Stimulated activated naive CD8-positive, alpha-beta T cell treated with anti-CD3 and anti-CD28 coated beads, Interleukin-15, Interleukin-2, amounts not matched to agents 100 ng/mL and 50 ng/mL, for 24 hours (primary cell): ENCODE results near the gene FGD3.
"Not testable (repeated sequence)": the region's sequence is repeated elsewhere in the genome, so short reads cannot be mapped to it uniquely, and the experiment has no call there.

Source experiments
- H3K27ac Mint-ChIP-seq: one replicate; pipeline ENCODE4 v1.8.0; 2021; ENCODE audit warnings: mild to moderate bottlenecking, mixed read lengths
- H3K27me3 Mint-ChIP-seq: one replicate; pipeline ENCODE4 v1.8.0; 2021; ENCODE audit warnings: mixed read lengths
- H3K36me3 Mint-ChIP-seq: one replicate; pipeline ENCODE4 v1.8.0; 2021; ENCODE audit warnings: low read depth, mixed read lengths
- H3K4me1 Mint-ChIP-seq: one replicate; pipeline ENCODE4 v1.8.0; 2021; ENCODE audit warnings: low read depth, mixed read lengths
- H3K4me3 Mint-ChIP-seq: one replicate; pipeline ENCODE4 v1.8.0; 2021; ENCODE audit warnings: mild to moderate bottlenecking, mixed read lengths
- H3K9me3 Mint-ChIP-seq: one replicate; pipeline ENCODE4 v1.8.0; 2021; ENCODE audit warnings: mixed read lengths

Gene FGD3

DNA sequence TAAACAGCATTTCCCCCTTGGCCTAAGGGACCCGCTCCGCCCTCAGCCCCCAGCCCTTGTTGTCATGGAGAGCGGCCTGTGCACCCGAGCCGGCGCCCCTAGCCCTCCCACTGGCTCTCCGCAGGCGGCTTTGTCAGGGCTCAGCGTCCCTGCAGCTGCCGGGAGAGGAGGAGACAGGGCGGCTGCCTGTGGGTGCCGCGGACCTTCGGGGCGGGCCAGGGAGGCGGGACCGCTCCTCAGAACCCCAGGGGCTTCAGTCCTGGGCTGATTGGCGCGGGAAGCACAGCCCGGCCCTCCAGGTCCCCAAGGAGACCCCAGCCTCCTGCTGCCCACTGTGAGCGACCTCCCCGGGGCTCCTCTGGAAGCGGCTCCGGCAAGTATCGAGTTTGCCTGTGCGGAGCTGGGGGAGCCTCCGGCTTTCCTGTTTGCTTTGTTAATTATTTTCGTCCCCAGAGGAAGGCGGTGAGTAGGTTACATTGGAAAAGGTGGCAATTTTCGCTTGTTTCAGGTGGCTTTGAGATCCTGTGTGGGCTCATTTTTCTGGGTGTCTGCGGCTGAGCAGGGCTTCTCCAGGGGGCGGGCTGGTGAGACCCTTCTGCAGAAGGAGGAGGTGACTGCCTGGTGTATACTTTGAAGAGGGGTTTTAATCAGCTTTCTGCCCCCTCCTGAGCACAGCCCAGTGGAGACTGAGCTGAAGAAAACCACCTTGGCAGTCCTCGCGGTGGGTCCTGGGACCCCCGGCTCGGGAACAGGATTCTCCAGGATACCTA, at the start of gene FGD3:
TSS of gene FGD3 (plus strand) at position 256 of the 770 bp plus-strand sequence. CDS start 28,734 bp downstream, outside the sequence.
- Mint-ChIP-seq H3K36me3 (no peaks in the 10 kb centered on the region), H3K9me3 (no peaks in the 10 kb centered on the region), H3K4me3 (peak within 1 kb of the TSS; percentile 82), H3K27ac (peak within 1 kb of the TSS; percentile 83), H3K4me1 (peaks cover 34% of the 10 kb centered on the region), H3K27me3 (peaks cover 8% of the 10 kb centered on the region)

- H3K36me3 Mint-ChIP-seq, H3K27ac Mint-ChIP-seq: not testable (repeated sequence)
These were observed 42.2 kb upstream of the FGD3 start for GRCh38 chr9:92905137-92905536.

DNA sequence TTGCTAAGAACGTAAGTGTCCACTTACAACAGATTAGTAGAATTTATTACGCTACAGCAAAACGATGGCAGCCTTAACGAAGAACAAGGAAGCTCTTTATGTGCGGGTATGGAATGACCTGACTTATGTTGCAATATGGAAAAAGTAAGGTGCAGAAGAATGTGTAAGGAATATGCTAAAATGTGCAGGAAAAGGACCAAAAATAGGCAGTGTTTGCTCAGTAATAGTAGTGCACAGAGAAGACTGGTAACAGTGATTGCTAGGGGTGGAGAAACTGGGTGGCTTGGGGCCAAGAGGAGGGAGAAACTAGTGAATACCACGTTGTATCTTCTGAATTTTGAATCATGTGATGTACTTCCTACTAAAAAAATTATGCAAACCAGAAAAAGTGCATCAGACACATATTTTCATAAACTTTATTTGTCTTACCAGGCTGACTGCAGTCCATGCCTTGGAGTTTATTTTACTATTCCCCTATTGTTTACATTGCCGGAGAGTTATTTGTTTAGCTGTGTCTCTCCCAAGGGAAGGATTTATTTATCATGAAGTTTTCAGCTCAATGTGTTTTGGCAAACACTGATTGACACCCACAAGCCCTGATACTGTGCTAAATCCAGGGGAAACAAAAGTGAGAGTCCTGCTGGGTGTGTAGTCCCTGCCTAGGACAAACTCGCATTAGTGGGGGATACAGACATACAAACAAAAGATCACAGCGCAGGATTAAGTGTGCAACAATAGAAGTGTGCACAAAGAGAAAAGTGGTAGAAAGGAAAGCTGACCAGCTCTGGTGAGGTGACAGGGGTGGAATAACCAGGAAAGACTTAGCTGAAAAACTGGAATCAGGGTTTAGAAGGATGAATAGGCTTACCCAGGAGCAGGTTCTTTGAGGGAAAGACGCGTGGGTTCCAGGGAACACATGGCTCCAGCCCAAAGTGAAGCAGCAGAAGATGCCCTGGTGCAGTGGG, 35.5 kb upstream of the FGD3 start:
- Mint-ChIP-seq H3K27me3 (peaks cover 4% of the 10 kb centered on the region), H3K27ac (no peak overlapping the region), H3K4me1 (no peaks in the 10 kb centered on the region), H3K9me3 (no peaks in the 10 kb centered on the region), H3K36me3 (no peaks in the 10 kb centered on the region), H3K4me3 (no peak overlapping the region)

More at GRCh38 chr9:92905137-92905536, 42.2 kb upstream of the FGD3 start:
- H3K27me3 Mint-ChIP-seq, H3K4me1 Mint-ChIP-seq, H3K9me3 Mint-ChIP-seq, H3K4me3 Mint-ChIP-seq: not testable (repeated sequence)

DNA sequence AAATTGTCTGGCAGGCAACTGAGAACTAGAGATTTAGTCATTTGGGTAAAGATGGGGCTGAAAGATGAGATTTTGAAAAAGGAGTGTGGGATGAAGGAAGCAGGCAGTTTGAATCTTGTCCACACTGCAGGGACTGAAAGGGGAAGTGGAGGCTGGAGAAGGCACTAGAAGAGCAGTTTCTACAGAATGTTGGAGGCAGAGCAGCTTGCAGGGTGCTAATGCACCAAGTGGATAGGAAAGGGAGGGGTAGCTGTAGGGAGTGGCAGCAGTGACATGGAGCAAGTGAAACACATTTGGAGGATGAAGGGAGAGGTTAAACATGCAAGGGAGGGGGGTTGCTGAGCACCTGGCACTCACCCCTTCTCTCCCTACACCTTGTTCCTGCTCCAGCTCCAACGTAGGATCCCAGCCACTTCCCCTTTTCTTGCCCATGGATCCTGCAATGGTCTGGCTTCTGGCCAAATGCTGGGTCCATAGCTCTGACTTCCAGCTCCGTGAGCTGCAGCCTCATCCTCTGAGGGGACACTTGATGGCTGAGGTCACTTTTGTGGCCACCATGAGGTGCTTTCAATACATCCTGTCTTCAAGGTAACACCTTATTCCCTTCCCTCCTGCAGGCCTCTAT, 30.0 kb upstream of the FGD3 start:
- Mint-ChIP-seq H3K27ac (no peak overlapping the region), H3K4me3 (no peak overlapping the region), H3K27me3 (no peaks in the 10 kb centered on the region), H3K9me3 (no peaks in the 10 kb centered on the region), H3K36me3 (no peaks in the 10 kb centered on the region), H3K4me1 (no peaks in the 10 kb centered on the region)

- Mint-ChIP-seq H3K36me3 (no peaks in the 10 kb centered on the region), H3K27ac (no peak overlapping the region), H3K4me1 (no peaks in the 10 kb centered on the region), H3K27me3 (no peaks in the 10 kb centered on the region), H3K4me3 (no peak overlapping the region), H3K9me3 (no peaks in the 10 kb centered on the region)
These were observed 26.9 kb upstream of the FGD3 start for GRCh38 chr9:92920437-92920836.

DNA sequence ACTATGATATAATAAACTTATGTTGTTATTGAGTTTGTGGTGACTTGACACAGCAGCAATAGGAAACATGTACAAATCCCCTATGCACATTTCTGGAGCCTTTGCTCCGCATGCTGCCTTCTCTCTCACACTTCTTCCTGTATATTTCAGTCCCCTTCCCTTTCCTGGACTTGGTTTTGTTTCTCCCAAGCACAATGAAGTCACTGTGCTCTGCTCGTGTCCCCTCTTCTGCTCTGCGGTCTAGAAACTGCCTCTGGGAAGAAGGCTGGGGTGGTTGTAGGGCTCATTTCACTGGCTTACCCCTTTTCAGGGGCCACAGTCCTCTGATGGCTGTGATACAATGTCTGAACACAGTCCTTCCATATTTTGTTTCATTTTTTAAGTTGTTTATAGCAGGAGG, 15.7 kb upstream of the FGD3 start:
- Mint-ChIP-seq H3K27me3 (no peaks in the 10 kb centered on the region), H3K27ac (no peak overlapping the region), H3K4me1 (no peaks in the 10 kb centered on the region), H3K36me3 (no peaks in the 10 kb centered on the region), H3K4me3 (no peak overlapping the region), H3K9me3 (no peaks in the 10 kb centered on the region)

DNA sequence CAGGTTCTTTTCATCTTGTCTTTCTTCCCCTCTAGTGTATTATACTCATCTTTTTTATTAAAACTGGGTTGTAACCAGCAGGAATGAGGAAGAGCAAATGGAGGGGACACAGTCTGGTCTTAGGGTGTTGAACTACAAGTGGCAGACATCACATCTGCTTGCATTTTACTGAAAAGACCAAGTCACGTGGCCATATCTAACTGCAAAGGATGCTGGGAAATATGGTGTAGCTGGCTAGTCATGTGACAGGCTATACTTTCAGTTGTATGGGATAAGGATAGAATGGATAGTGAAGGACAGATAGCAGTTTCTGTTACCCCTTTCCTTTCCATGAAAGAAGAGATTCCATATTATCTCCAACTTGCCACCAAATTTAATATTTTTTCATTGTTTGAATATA, 13.0 kb upstream of the FGD3 start:
- H3K4me1 Mint-ChIP-seq = no peaks in the 10 kb centered on the region
- no peak overlapping the region for H3K4me3 Mint-ChIP-seq
- H3K9me3 Mint-ChIP-seq = no peaks in the 10 kb centered on the region
- H3K27me3 Mint-ChIP-seq = no peaks in the 10 kb centered on the region
- H3K36me3 Mint-ChIP-seq = no peaks in the 10 kb centered on the region
- no peak overlapping the region for H3K27ac Mint-ChIP-seq

DNA sequence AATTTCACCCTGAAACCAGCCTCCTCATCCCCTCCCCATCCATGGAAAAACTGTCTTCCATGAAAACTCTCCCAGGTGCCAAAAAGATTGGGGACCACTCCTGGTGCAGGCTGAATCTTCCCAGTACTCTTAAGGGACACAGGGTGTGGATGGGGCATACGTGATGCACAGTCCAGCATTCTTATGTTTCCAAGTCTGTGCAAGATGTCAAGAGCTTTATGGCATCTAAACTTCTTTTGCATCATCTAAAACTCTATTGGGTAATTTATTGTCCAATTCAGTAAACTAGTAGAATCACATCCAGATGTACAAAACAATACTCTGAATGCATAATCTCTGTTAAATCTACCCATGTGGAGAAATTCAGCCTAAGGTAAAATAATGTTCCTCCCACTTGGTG, 9.3 kb upstream of the FGD3 start:
- no peaks in the 10 kb centered on the region for H3K9me3 Mint-ChIP-seq
- no peak overlapping the region for H3K27ac Mint-ChIP-seq
- H3K4me1 Mint-ChIP-seq = no peaks in the 10 kb centered on the region
- H3K4me3 Mint-ChIP-seq = no peak overlapping the region
- no peaks in the 10 kb centered on the region for H3K27me3 Mint-ChIP-seq
- no peaks in the 10 kb centered on the region for H3K36me3 Mint-ChIP-seq

GRCh38 chr9:92941861-92942260, 5.5 kb upstream of the FGD3 start:
- Mint-ChIP-seq H3K27ac (no peak overlapping the region), H3K4me3 (no peak overlapping the region), H3K36me3 (no peaks in the 10 kb centered on the region), H3K4me1 (peaks cover 4% of the 10 kb centered on the region), H3K27me3 (no peaks in the 10 kb centered on the region), H3K9me3 (no peaks in the 10 kb centered on the region)

DNA sequence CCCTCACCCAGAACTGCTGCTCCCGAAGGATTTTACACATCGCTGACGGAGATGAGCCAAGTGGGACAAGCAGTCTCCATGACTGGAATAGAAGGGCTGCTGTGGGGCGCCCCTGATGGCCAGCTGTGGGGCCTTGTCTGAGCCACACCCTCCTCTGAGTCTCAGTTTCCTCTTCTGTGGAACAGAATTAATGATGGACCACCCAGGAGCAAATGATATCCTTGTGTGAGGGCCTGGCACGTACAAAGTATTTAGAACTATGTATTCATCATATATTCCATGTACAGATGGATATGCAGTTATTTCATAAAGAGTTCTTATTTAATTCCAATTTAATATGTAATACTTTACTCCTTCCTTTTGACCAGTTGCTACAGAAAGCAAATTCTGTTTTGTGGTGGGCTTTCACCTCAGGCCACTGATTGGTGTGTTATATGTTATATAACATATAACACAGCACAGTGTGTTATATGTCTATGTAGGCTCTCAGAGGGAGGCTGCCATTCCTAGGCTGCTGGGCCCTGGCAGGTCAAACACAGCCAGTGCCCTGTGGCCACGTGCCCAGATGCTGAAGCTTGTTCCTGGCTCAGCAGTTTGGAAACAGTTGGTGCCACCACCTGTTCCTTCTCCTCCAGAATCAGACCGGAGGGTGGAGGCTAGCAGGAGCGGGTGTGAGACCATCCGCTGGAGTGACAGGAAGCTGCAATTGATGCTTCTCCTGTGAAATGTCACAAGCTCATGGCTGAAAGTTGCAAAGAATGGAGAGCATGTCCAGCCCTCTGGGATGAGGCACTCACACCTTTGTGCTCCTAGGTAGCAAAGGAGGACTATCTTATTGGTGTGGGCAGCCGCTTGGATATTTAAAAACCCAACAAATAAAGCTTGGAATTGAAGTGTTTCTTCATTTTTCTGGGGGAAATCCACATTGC, 4.4 kb upstream of the FGD3 start:
- Mint-ChIP-seq H3K27ac (no peak overlapping the region), H3K4me3 (no peak overlapping the region), H3K9me3 (no peaks in the 10 kb centered on the region)

DNA sequence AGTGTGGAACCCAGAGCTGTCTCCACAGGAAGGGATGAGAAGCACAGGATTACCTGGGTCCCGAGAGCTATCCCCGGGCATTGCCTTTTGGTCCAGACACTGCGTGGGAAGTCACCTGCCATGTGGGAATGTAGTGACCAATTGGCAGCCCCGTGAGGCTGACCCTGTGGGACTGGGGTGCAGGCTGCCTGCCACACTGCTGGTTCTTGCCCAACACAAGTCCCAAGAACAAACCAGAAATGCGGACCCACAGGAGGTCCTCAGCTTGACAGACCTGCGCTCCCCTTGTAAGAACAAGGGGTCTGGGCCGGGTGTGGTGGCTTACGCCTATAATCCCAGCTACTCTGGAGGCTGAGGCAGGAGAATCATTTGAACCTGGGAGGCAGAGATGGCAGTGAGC, 2.4 kb upstream of the FGD3 start:
- Mint-ChIP-seq H3K9me3 (no peaks in the 10 kb centered on the region), H3K27me3 (peaks cover 8% of the 10 kb centered on the region), H3K27ac (no peak overlapping the region), H3K4me3 (no peak overlapping the region), H3K4me1 (peaks cover 28% of the 10 kb centered on the region), H3K36me3 (no peaks in the 10 kb centered on the region)

More for the DNA sequence above, 4.4 kb upstream of the FGD3 start:
- Mint-ChIP-seq H3K27me3 (peaks cover 2% of the 10 kb centered on the region), H3K36me3 (no peaks in the 10 kb centered on the region), H3K4me1 (peaks cover 11% of the 10 kb centered on the region)

DNA sequence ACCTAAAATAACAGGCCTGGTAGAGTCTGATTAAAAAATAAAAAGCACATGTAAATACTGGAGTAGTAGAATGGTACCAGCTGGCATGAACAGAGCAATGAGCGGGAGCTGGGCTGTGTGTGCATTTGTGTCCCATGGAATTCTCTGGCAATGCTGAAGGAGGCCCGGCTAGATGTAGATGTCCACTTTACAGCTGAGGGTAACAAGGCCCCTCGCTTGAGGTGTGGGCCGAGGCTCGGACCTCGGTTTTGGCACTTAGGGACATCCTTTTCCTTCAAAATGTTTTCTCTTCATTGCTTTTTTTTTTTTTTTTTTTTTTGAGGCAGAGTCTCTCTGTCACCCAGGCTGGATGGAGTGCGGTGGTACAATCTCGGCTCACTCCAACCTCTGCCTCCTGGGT, 1.5 kb upstream of the FGD3 start:
- H3K9me3 Mint-ChIP-seq = no peaks in the 10 kb centered on the region
- H3K27ac Mint-ChIP-seq = no peak overlapping the region
- H3K27me3 Mint-ChIP-seq = peaks cover 8% of the 10 kb centered on the region
- no peak overlapping the region for H3K4me3 Mint-ChIP-seq
- no peaks in the 10 kb centered on the region for H3K36me3 Mint-ChIP-seq
- H3K4me1 Mint-ChIP-seq = peaks cover 29% of the 10 kb centered on the region

DNA sequence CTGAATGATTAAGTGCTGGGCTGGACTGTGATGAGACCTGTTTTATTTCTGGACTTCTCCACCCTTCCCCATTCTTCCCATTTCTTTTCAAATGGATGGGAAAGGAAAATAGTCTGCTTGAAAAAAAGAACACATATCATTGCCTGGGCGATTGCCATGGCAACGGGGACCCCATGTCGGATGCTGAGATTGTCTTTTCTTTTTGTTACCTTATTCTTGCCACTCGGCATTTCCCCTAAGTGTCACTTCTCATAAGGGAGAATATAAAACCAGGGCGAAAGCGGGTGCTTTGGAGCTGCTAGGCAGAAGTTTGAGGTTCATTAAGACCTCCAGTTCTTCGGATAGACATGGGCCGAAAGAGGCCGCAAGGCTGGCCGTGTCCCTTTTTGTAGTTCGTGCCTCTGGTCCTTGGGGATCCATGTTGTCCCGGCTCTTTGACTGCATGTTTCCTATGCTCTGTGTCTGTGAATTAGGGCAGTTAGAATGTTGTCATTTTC, 763 bp downstream of the FGD3 start:
- H3K27me3 Mint-ChIP-seq = peaks cover 8% of the 10 kb centered on the region
- peaks cover 40% of the 10 kb centered on the region for H3K4me1 Mint-ChIP-seq
- H3K36me3 Mint-ChIP-seq = no peaks in the 10 kb centered on the region
- H3K9me3 Mint-ChIP-seq = no peaks in the 10 kb centered on the region
- H3K27ac Mint-ChIP-seq = no peak overlapping the region
- H3K4me3 Mint-ChIP-seq = peak overlapping the region; percentile 82

- Mint-ChIP-seq H3K9me3 (no peaks in the 10 kb centered on the region), H3K27ac (no peak overlapping the region), H3K4me1 (peaks cover 45% of the 10 kb centered on the region), H3K36me3 (no peaks in the 10 kb centered on the region), H3K27me3 (peaks cover 8% of the 10 kb centered on the region), H3K4me3 (peak overlapping the region; percentile 82)
These were observed 1.3 kb downstream of the FGD3 start for GRCh38 chr9:92948632-92949031.
